Colonic mucosa (tissue), 4 donors: Measurements from ENCODE around the gene PCDHGA12. TPM values are rescaled to one million over a fixed set of nuclear protein-coding genes. Genes with fewer than 3 reads are reported as not detected.
"Not testable (repeated sequence)": the region's sequence is repeated elsewhere in the genome, so short reads cannot be mapped to it uniquely, and the experiment has no call there.

Experiments
- DNase-seq: peaks from one replicate; pipeline ENCODE4 v3.0.0-alpha.2; 2020
- H3K27ac ChIP-seq: fragments of 200-600 bp; one replicate; pipeline ENCODE4 v1.8.0; 2021
- H3K27me3 ChIP-seq: fragments of 200-600 bp; one replicate; pipeline ENCODE4 v1.8.0; 2021
- H3K36me3 ChIP-seq: fragments of 200-600 bp; one replicate; pipeline ENCODE4 v1.8.0; 2021
- H3K4me1 ChIP-seq: fragments of 200-600 bp; one replicate; pipeline ENCODE4 v1.8.0; 2021; ENCODE audit warnings: mild to moderate bottlenecking
- H3K4me3 ChIP-seq: fragments of 200-600 bp; one replicate; pipeline ENCODE4 v1.8.0; 2021
- H3K9ac ChIP-seq, 2 donors: one replicate each; pipeline ENCODE4 v1.7.0; 2013; ENCODE audit warnings: control low read depth in 2 of 2, low read depth in 2 of 2, low read length in 2 of 2
- H3K9me3 ChIP-seq: fragments of 200-600 bp; one replicate; pipeline ENCODE4 v1.8.0; 2021
- intact Hi-C: fragments of 100-400 bp; cut with DNase I; formaldehyde crosslinking; loops from one replicate; pipeline ENCODE4 v1.14.1; 2022
- total RNA-seq, 2 donors: library from RNA; stranded (reverse); fragmentation: NEBNext Ultra II Directional in 1 of 2; extraction: Animal tissue kit (Norgen Biotek cat#: 25700) in 1 of 2; gene quantifications; one replicate each; pipeline ENCODE4 v1.2.1, GENCODE V29; 2021
- TF ChIP-seq, protein P1 (sequence below): fragments of 200-600 bp; IDR thresholded peaks from one replicate; pipeline ENCODE4 v1.8.0; 2022; ENCODE audit warnings: antibody characterized with exemption, mild to moderate bottlenecking
- donor health status: healthy.
- donor health status: DM: no; HTN: no; CAD: no.
- donor health status: DM: no; HTN: no; CAD: no.

The PCDHGA12 gene
- total RNA-seq, 2 donors from 2014 or later = 1.0 to 1.5 TPM

DNA sequence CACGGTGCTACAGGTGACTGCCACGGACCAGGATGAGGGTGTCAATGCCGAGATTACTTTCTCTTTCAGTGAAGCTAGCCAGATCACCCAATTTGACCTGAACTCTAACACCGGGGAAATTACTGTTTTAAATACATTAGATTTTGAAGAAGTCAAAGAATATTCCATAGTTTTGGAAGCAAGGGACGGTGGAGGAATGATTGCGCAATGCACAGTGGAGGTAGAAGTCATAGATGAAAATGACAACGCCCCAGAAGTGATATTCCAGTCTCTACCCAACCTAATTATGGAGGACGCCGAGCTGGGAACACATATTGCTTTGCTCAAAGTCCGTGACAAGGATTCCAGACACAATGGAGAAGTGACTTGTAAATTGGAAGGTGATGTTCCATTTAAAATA, 41.6 kb upstream of the PCDHGA12 start:
- Histone ChIP-seq H3K4me3 (no peak overlapping the region), H3K9me3 (peaks cover 3% of the 10 kb centered on the region), H3K4me1 (no peaks in the 10 kb centered on the region), H3K27me3 (no peaks in the 10 kb centered on the region), H3K9ac (no peak overlapping the region), H3K27ac (no peak overlapping the region), H3K36me3 (no peaks in the 10 kb centered on the region)
- TF ChIP-seq, protein P1, sequence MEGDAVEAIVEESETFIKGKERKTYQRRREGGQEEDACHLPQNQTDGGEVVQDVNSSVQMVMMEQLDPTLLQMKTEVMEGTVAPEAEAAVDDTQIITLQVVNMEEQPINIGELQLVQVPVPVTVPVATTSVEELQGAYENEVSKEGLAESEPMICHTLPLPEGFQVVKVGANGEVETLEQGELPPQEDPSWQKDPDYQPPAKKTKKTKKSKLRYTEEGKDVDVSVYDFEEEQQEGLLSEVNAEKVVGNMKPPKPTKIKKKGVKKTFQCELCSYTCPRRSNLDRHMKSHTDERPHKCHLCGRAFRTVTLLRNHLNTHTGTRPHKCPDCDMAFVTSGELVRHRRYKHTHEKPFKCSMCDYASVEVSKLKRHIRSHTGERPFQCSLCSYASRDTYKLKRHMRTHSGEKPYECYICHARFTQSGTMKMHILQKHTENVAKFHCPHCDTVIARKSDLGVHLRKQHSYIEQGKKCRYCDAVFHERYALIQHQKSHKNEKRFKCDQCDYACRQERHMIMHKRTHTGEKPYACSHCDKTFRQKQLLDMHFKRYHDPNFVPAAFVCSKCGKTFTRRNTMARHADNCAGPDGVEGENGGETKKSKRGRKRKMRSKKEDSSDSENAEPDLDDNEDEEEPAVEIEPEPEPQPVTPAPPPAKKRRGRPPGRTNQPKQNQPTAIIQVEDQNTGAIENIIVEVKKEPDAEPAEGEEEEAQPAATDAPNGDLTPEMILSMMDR = no peak
- intact Hi-C loops = no loop called here
- no peak for DNase-seq

GRCh38 chr5:141389153-141390042, 40.9 kb upstream of the PCDHGA12 start:
- Histone ChIP-seq H3K4me1 (no peaks in the 10 kb centered on the region), H3K27ac (no peak overlapping the region), H3K27me3 (no peaks in the 10 kb centered on the region), H3K9me3 (peaks cover 3% of the 10 kb centered on the region), H3K36me3 (no peaks in the 10 kb centered on the region), H3K9ac (no peak overlapping the region), H3K4me3 (no peak overlapping the region)
- intact Hi-C loops = no loop called here
- TF ChIP-seq, protein P1 = no peak
- no peak for DNase-seq

DNA sequence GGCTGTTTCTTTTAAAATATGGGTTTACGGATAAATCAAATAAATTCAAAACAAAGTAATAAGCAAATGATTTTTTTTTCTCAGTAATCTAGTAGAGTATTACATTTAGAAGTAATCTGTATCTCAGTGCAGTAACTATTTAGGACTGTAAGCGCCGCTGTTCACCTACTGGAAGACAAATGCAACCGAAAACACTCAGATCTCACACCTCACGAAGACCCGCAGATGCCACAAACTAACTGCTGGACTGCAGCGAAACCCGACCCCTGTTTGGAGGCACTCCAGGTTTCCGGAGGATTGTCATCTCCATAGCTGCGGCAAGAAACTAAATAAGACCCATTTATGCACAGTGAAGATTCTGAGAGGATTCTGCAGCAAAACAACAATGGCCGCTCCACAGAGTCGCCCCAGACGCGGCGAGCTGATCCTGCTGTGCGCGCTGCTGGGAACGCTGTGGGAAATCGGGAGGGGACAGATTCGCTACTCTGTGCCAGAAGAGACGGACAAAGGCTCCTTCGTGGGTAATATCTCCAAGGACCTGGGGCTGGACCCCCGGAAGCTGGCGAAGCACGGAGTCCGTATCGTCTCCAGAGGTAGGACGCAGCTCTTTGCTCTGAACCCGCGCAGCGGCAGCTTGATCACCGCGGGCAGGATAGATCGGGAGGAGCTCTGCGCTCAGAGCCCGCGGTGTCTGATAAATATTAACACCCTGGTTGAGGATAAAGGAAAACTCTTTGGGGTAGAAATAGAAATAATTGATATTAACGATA, 37.7 kb upstream of the PCDHGA12 start, which contains the start of gene PCDHGA8:
PCDHGA8 (plus strand) TSS at position 205 of the 770 bp plus-strand sequence; CDS start at position 386, 181 bp downstream.
- H3K9ac ChIP-seq = no peak within 1 kb of the TSS
- no peak within 1 kb of the TSS for H3K4me3 ChIP-seq
- DNase-seq = no peak
- H3K4me1 ChIP-seq = no peaks in the 10 kb centered on the region
- no peaks in the 10 kb centered on the region for H3K27me3 ChIP-seq
- H3K36me3 ChIP-seq = no peaks in the 10 kb centered on the region
- TF ChIP-seq, protein P1 = no peak
- H3K27ac ChIP-seq = no peak within 1 kb of the TSS
- no peaks in the 10 kb centered on the region for H3K9me3 ChIP-seq
- intact Hi-C loops = no loop called here

DNA sequence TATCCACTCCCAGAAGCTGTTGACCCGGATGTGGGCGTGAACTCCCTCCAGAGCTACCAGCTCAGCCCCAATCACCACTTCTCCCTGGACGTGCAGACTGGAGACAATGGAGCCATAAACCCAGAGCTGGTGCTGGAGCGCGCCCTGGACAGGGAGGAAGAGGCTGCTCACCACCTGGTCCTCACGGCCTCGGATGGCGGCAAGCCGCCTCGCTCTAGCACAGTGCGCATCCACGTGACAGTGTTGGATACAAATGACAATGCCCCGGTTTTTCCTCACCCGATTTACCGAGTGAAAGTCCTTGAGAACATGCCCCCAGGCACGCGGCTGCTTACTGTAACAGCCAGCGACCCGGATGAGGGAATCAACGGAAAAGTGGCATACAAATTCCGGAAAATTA, 37.0 kb upstream of the PCDHGA12 start:
- H3K4me1 ChIP-seq = no peaks in the 10 kb centered on the region
- no peak for DNase-seq
- intact Hi-C loops = no loop called here
- H3K27me3 ChIP-seq = no peaks in the 10 kb centered on the region
- TF ChIP-seq, protein P1 = no peak
- no peak overlapping the region for H3K27ac ChIP-seq
- no peak overlapping the region for H3K9ac ChIP-seq
- H3K4me3 ChIP-seq = no peak overlapping the region
- H3K36me3 ChIP-seq = no peaks in the 10 kb centered on the region
- H3K9me3 ChIP-seq = no peaks in the 10 kb centered on the region

- H3K36me3 ChIP-seq, H3K27me3 ChIP-seq, H3K9ac ChIP-seq, H3K4me3 ChIP-seq, H3K4me1 ChIP-seq, DNase-seq, H3K27ac ChIP-seq, intact Hi-C loops, H3K9me3 ChIP-seq: not testable (repeated sequence)
These were observed 35.7 kb upstream of the PCDHGA12 start for GRCh38 chr5:141394401-141395187.
